ENCODE data around the gene CLCF1.

DNA sequence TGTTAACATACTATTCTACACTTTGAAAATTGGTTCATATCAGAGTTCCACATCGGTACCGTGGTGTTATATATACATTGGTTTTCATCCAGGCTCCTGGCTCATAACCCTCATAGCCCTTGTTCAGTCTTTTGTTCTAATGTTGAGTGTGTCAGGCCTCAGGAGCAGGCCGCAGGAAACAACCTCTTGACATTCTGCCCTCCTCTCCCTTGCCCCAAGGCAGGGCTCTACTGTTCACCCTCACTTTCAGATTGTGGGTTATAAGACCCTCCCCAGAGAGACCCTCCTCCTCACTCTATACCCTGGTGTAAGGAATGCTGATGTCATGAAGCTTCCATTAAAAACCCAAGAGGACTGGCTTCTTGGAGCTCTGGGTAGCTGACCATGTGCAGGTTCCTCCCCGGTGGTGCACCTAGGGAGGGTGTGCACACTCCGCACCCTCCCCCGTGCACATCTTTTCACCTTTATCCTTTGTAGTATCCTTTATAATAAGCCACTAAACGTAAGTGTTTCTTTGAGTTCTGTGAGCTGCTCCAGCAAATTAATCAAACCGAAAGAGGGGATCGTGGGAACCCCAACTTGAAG is 58.0 kb downstream of the CLCF1 start:
- no peak for TF ChIP-seq CTCF (IDR thresholded peaks at IDR 0.05; ENCODE audit: low read depth, low read length, poor library complexity, severe bottlenecking)
- no peak for TF ChIP-seq EZH2phosphoT487 (IDR thresholded peaks at IDR 0.05; ENCODE audit: borderline replicate concordance, low read length)
